ENCODE measurements around the gene CMTR1. TPM values are rescaled to one million over a fixed set of nuclear protein-coding genes. Genes with fewer than 3 reads are reported as not detected.

Gene CMTR1
- total RNA-seq, 2 experiments from 2014 or later: 32.3 to 42.8 TPM

- H4K20me1 ChIP-seq (ENCODE audit: insufficient read depth, low read length): no peaks in the 10 kb centered on the region
- TF ChIP-seq EZH2phosphoT487 (IDR thresholded peaks at IDR 0.05; ENCODE audit: borderline replicate concordance, low read depth, low read length): no peak
- TF ChIP-seq, protein P1, sequence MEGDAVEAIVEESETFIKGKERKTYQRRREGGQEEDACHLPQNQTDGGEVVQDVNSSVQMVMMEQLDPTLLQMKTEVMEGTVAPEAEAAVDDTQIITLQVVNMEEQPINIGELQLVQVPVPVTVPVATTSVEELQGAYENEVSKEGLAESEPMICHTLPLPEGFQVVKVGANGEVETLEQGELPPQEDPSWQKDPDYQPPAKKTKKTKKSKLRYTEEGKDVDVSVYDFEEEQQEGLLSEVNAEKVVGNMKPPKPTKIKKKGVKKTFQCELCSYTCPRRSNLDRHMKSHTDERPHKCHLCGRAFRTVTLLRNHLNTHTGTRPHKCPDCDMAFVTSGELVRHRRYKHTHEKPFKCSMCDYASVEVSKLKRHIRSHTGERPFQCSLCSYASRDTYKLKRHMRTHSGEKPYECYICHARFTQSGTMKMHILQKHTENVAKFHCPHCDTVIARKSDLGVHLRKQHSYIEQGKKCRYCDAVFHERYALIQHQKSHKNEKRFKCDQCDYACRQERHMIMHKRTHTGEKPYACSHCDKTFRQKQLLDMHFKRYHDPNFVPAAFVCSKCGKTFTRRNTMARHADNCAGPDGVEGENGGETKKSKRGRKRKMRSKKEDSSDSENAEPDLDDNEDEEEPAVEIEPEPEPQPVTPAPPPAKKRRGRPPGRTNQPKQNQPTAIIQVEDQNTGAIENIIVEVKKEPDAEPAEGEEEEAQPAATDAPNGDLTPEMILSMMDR (conservative IDR thresholded peaks at IDR 0.05; ENCODE audit: low read length): no peak
- DNase-seq (ENCODE audit: low spot score): no peak
- H3K79me2 ChIP-seq (ENCODE audit: insufficient read depth, low read depth, low read length): no peaks in the 10 kb centered on the region
- no TSS peak for BruUV-seq (replicated peaks)
- H3K36me3 ChIP-seq (ENCODE audit: insufficient read depth, low read length): no peaks in the 10 kb centered on the region
- 0 out of 2 replicates have a peak overlapping the region, but pooled peaks have one; percentile 73 for H2AFZ ChIP-seq (ENCODE audit: low read length)
- no peak overlapping the region for H3K4me2 ChIP-seq (ENCODE audit: low read length)
- intact Hi-C loops (cut with micrococcal nuclease; ENCODE audit: unreplicated experiment): no loop called here
- no peak overlapping the region for H3K4me3 ChIP-seq (ENCODE audit: low read depth, low read length, poor library complexity, severe bottlenecking)
- no peak overlapping the region for H3K27ac ChIP-seq (ENCODE audit: low read depth, low read length, poor library complexity, severe bottlenecking)
- H3K4me1 ChIP-seq (ENCODE audit: insufficient read depth, low read length, poor library complexity, severe bottlenecking): peaks cover 13% of the 10 kb centered on the region
- no peaks in the 10 kb centered on the region for H3K9me3 ChIP-seq (ENCODE audit: low read length)
- H3K9me2 ChIP-seq (ENCODE audit: insufficient read depth, low read length): no peaks in the 10 kb centered on the region
- CTCF ChIA-PET (ENCODE audit: unreplicated experiment): interaction anchor here (0.9 kb wide), 1 partner anchor 17 kb away, joined by 5 read pairs; the partner anchor contains the start of gene CCDC167
- POLR2A ChIA-PET: interaction anchor here (0.6 to 2.3 kb wide), 3 partner anchors 12 to 421 kb away, joined by 3 to 16 read pairs (median 7); partner anchors contain the start of gene CCDC167
Observed at GRCh38 chr6:37516920-37517405, 83.9 kb downstream of the CMTR1 start.

- Histone ChIP-seq H2AFZ (ENCODE audit: low read length) (no peak overlapping the region), H3K27ac (ENCODE audit: low read depth, low read length, poor library complexity, severe bottlenecking) (no peak overlapping the region), H4K20me1 (ENCODE audit: insufficient read depth, low read length) (no peaks in the 10 kb centered on the region), H3K9me2 (ENCODE audit: insufficient read depth, low read length) (no peaks in the 10 kb centered on the region), H3K79me2 (ENCODE audit: insufficient read depth, low read depth, low read length) (no peaks in the 10 kb centered on the region), H3K4me1 (ENCODE audit: insufficient read depth, low read length, poor library complexity, severe bottlenecking) (peaks cover 13% of the 10 kb centered on the region), H3K9me3 (ENCODE audit: low read length) (no peaks in the 10 kb centered on the region), H3K4me2 (ENCODE audit: low read length) (no peak overlapping the region), H3K4me3 (ENCODE audit: low read depth, low read length, poor library complexity, severe bottlenecking) (no peak overlapping the region), H3K36me3 (ENCODE audit: insufficient read depth, low read length) (no peaks in the 10 kb centered on the region)
- ChIA-PET POLR2A (interaction anchor here (0.6 to 2.3 kb wide), 3 partner anchors 12 to 421 kb away, joined by 3 to 16 read pairs (median 7); partner anchors contain the start of gene CCDC167), CTCF (ENCODE audit: unreplicated experiment) (interaction anchor here (0.9 kb wide), 1 partner anchor 17 kb away, joined by 5 read pairs; the partner anchor contains the start of gene CCDC167)
- no TSS peak for BruUV-seq (replicated peaks)
- DNase-seq (ENCODE audit: low spot score): no peak
- TF ChIP-seq, protein P1 (conservative IDR thresholded peaks at IDR 0.05; ENCODE audit: low read length): no peak
- TF ChIP-seq EZH2phosphoT487 (IDR thresholded peaks at IDR 0.05; ENCODE audit: borderline replicate concordance, low read depth, low read length): no peak
- intact Hi-C loops (cut with micrococcal nuclease; ENCODE audit: unreplicated experiment): no loop called here
Observed at GRCh38 chr6:37517411-37517812, 84.4 kb downstream of the CMTR1 start.

DNA sequence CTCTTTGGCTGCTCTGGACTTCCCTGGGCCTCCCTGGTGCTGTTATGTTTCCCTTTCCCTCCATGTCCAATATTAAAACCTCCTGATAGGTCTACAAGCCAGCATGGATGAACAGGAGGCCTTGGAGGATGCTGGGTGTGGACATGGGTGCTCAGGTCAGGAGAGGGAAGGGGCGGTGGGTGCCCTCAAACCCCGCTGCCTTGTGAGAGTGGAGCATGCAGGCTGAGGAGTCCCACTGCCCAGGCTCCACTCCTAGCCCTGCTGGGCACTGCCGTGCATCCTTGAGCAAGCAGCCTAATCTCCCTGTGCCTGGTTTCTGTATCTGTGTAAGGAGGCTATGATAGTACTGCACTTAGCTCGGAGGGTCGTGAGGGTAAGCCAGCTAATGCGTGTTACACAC, 85.1 kb downstream of the CMTR1 start:
- intact Hi-C loops (cut with micrococcal nuclease; ENCODE audit: unreplicated experiment): no loop called here

More for the DNA sequence above, 85.1 kb downstream of the CMTR1 start:
- no peaks in the 10 kb centered on the region for H3K9me2 ChIP-seq (ENCODE audit: insufficient read depth, low read length)
- no peaks in the 10 kb centered on the region for H3K9me3 ChIP-seq (ENCODE audit: low read length)
- no peaks in the 10 kb centered on the region for H3K36me3 ChIP-seq (ENCODE audit: insufficient read depth, low read length)
- no peak overlapping the region for H3K4me2 ChIP-seq (ENCODE audit: low read length)
- H3K4me3 ChIP-seq (ENCODE audit: low read depth, low read length, poor library complexity, severe bottlenecking): no peak overlapping the region
- no peak for DNase-seq (ENCODE audit: low spot score)
- no TSS peak for BruUV-seq (replicated peaks)
- peaks cover 13% of the 10 kb centered on the region for H3K4me1 ChIP-seq (ENCODE audit: insufficient read depth, low read length, poor library complexity, severe bottlenecking)
- no peak overlapping the region for H2AFZ ChIP-seq (ENCODE audit: low read length)
- H3K79me2 ChIP-seq (ENCODE audit: insufficient read depth, low read depth, low read length): no peaks in the 10 kb centered on the region
- ChIA-PET POLR2A (no interaction called here), CTCF (ENCODE audit: unreplicated experiment) (no interaction called here)
- H3K27ac ChIP-seq (ENCODE audit: low read depth, low read length, poor library complexity, severe bottlenecking): no peak overlapping the region
- H4K20me1 ChIP-seq (ENCODE audit: insufficient read depth, low read length): no peaks in the 10 kb centered on the region
- TF ChIP-seq, protein P1 (conservative IDR thresholded peaks at IDR 0.05; ENCODE audit: low read length): no peak
- no peak for TF ChIP-seq EZH2phosphoT487 (IDR thresholded peaks at IDR 0.05; ENCODE audit: borderline replicate concordance, low read depth, low read length)
